ENCODE results near the gene PELI2.
"Not testable (repeated sequence)": the region's sequence is repeated elsewhere in the genome, so short reads cannot be mapped to it uniquely, and the experiment has no call there.

Gene PELI2

DNA sequence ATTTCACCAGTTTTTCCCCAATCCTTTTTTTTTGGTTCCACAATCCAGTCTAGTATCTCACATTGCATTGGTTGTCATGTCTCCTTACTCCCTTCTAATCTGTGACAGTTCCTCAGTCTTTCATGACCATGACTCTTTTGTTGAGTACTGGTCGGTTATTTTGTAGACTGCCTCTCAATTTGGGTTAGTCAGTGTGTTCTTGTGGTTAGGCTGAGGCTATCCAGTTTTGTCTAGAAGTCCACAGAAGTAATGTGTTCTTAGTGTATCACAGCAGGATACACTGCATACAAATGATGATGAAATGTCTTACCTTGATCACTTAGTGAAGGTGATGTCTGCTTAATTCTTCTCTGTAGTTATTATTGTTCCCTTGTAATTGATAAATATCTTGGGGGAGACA lies 24.8 kb downstream of the PELI2 start:
- DNase-seq (ENCODE audit: low read depth in 2 of 2): no peak

DNA sequence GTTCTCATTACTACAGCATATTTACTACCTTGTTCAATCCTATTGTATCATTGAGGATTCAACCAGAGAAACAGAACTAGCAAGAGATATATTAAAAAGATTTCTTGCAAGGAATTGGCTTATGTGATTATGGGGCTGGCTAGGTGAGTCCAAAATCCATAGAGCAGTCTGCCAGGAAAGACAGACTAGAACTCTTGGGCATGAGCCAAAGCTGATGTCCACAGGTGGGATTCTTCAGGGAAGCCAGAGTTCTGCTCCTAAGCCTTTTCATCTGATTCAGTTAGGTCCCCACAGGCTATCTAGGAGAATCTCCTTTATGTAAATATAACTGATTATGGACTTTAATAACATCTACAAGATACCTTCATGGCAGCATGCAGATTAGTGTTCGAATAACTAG lies 26.0 kb downstream of the PELI2 start:
- no peak for DNase-seq (ENCODE audit: low read depth in 2 of 2)

DNA sequence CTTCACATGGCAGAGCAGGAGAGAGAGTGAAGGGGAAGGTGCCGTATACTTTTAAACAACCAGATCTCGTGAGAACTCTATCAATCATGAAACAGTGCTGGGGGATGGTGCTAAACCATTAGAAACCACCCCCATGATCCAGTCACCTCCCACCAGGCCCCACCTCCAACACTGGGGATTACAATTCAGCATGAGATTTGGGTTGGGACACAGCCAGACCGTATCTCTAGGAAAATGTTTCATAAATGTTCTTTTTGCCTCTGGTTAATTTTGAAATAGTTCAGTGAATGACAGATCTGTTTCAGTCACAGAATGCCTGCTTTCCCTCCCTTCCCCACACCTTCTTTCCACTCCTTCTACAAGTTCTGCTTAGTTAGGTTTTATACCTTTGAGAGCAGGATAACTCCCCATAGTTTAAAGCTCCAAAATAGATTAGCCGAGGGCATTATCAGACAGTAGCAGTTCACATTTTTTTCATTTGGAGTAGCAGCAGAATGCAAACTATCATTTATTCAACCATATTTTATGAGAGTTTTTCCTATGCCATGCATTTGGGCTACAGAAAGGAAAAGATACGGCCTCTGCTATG lies 27.1 kb downstream of the PELI2 start:
- DNase-seq (ENCODE audit: low read depth in 2 of 2): no peak

DNA sequence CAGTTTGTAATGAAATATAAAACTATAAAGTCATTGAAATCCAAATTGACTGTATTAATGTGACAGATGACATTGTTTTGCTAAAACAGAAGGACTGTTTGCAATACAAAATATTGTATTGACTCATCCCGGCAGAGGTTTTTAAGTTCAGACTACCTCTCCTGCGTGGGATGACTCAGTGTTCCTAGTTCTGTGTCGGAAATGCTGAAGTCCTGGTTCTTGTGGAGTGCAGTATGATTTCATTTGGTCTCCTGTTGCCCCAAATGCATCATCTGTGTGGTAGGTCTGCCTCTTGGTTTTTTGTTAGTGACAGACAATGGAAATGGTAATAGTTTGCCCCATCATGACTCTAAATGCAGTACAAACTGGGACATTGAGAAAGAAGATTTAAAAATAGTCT lies 27.8 kb downstream of the PELI2 start:
- DNase-seq (ENCODE audit: low read depth in 2 of 2): no peak

DNA sequence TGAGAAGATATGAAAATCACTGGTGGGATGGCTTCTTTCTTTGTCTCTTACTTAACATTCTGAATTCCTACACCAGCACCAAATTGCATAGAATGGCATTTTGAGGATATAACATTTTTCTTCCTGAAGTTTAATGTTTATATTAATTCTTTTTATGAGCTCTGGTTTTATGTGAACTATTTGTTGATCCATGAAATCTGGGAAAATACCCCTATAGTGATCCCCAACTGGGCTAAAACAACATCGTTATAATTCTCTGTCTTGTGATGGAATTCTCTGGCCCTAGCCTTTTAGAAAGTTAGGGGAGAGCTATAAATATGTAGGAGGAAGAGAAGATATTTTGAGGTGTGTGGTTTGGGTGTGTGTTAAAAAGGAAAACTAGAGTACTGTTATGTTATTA lies 29.2 kb downstream of the PELI2 start:
- no peak for DNase-seq (ENCODE audit: low read depth in 2 of 2)

DNA sequence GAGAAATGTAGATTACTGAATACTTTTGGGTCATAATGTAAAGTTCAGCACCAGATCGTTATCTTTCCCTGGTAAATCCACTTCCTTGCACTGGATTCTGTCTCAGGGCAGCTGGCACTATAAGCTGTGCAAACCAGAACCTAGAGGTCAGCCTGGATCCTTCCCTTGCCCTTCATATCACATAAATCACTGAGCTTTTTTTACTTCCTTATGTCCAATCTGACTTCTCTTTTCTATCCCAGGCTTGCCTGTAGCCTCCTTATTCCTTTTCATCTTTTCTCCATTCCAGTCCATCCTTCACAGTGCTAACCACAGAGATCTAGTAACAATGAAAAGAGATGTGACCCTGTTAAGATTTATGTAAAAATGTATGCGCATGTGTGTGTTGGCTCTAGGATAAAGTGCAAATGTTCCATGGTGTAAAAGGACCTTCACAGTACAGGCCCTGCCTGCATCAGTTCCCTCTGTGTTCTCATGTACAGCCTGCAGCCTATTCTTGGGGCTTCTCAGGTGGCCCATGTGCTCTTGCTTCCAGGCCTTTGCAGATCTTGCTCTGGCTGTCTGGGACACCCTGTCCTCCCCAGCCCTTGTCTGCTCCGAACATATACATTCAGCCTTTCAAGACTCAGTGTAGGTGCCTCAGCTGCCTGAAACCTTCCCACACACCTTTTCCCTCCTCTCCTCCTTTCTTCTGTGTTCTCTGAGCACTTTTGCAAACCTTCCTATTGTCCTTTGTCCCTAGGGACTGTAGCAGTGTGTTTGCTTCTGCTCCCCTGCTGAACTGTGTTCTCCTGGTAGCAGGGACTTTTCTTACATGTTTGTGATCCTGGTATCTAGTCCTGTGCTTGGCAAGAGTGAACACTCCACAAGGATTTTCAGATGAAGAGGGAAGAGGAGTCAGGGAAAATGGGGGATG lies 30.0 kb downstream of the PELI2 start:
- no peak for DNase-seq (ENCODE audit: low read depth in 2 of 2)

DNA sequence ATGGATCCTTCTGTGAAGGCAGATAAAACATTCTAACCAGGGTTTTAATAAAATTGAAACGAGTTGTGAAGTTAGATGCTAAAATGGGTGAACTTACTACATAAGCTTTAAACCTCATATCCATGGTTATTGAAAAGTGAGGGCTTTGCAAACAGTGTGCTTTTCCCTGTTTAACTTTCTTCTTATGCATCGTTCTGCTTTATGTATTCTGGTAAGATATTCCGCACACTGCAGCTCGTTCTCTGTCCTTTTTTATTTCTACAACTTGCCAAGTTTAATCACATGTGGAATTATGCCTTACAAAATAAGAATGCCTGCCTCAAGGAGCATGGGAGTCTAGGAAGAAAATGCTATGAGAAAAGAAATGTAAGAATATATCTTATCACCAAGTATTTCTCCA lies 30.9 kb downstream of the PELI2 start:
- DNase-seq (ENCODE audit: low read depth in 2 of 2): no peak

DNA sequence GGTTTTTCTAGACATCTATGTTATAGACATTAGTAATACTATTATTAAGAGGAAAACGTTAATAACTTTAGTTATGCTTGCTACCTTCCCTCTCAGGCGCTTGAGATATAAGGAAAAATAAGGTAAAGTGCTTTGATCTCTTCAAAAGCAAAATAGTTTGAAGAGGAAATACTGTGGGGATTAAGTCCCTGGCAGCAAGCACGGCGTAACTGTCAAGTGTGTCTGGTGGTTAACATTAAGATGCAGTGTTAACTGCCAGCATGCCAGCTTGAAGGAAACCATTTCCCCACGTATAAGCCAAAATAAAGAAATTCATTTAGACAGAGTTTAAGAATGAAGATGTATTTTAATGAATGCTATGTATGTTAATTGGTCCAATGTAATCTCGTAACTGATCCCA lies 31.8 kb downstream of the PELI2 start:
- DNase-seq (ENCODE audit: low read depth in 2 of 2): no peak

DNA sequence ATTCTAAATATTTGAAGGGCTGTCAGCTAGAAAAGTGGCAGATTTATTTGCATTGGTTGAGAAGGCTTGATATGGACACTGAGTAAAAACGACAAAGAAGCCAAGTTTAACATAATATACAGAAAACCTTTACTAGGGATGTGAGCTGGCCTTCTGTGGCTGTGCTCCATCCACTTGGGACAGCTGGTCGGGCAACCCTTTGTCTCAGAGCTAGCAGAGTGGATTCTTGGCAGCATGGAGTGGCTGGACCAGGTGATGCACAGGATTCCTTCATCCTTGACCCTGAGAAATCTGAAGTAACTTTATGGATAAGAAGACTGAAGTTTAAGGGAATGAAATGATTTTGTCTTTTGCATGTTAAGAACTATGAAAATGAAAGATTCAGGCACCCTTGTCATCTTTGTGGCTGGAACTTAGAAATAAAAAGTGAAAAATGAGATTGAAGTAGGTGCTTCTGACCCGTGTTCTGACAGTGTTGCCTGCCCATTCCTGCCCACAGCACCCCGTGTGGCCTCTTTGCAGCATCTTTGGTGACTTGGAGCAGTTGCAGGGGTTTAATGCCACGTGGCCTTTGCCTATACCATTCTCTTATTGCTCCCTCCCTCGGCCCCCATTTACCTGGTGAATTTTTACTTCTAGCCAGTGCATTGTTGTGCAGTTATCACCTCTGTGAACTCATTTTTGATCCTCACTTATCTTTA lies 32.6 kb downstream of the PELI2 start:
- no peak for DNase-seq (ENCODE audit: low read depth in 2 of 2)

DNA sequence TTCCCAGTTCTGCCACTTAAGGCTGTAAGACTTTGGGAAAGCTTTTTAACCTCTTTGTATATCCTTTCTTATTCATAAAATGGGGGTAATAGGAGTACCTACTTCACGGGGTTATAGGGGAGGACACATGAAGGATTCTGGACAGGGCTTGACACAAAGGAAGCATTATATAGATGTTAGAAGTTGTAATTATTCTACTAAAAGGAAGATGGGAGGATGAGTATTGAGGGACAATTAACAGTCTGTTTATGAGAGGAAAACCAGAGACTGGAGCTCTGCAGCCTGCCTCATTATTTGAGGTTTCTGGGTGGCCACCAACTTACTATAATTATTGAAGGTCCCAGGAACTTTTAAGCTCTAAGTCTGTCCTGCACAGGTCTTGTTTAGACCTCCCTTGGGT lies 34.0 kb downstream of the PELI2 start:
- no peak for DNase-seq (ENCODE audit: low read depth in 2 of 2)

DNA sequence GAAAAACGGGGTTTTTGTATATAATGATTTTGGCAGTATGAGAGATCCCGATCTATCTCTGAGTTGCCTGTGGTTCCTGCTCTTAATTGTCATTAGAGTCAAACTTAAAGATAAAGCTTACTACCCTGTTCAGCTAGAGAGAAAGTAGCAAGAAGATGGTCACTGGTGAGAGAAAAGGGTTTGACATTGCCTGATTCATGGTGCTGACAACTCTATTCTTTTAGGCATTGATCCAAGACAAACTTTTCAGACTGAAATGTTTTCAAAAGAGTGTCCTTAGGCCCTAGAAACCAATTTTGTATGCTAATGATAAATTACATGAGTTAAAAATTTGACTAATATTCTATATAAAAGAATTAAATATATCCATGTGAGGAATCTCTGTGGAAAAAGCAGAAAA lies 35.1 kb downstream of the PELI2 start:
- DNase-seq (ENCODE audit: low read depth in 2 of 2): no peak

DNA sequence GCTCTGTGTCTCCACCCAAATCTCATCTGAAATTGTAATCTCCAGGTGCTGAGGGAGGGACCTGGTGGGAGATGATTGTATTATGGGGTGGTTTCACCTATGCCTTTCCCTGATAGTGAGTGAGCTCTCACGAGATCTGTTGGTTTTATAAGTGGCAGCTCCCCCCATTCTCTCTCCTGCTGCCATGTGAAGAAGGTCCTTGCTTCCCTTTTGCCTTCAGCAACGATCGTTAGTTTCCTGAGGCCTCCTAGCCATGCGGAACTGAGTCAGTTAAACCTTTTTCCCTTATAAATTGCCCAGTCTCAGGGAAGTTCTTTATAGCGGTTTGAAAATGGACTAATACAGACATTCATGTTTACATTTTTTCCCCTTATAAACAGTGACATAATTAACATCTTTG lies 36.1 kb downstream of the PELI2 start:
- no peak for DNase-seq (ENCODE audit: low read depth in 2 of 2)

DNA sequence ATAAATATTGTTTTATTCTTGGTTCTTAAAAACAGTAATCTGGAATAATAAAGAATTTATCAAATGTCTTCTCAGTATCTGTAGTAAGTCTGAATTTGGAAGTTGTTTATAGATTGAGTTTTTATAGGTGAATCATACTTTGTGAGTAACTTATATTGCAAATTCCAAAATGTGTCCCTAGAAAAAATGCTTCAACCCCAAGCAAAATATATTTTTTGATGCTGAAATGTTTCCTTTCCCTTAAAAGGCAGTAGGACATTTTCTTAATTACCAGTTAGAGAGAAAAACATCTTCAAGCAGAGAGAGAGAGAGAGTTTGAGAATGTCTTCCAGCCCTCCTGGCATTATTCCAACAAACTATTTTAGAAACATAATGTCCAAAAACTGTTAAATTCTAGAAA lies 37.9 kb downstream of the PELI2 start:
- no peak for DNase-seq (ENCODE audit: low read depth in 2 of 2)

DNA sequence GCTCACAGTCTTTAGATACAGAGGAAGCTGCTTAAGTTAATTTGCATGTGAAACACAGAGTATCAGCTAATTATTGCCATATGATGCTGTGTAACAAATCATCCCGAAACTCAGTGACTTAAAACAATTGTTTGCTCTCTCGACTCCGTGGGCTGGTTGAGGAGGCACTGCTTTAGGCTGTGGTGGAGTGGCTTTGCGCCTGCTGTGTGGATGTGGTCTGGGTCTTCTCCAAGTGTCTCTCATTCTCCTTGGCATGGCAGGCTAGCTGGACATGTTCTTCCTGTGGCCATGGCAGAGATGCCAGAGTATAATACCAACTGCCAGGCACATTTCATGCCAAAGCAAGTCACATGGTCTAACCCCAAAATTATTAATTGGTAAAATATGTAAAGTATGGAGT lies 40.9 kb downstream of the PELI2 start:
- DNase-seq (ENCODE audit: low read depth in 2 of 2): no peak

DNA sequence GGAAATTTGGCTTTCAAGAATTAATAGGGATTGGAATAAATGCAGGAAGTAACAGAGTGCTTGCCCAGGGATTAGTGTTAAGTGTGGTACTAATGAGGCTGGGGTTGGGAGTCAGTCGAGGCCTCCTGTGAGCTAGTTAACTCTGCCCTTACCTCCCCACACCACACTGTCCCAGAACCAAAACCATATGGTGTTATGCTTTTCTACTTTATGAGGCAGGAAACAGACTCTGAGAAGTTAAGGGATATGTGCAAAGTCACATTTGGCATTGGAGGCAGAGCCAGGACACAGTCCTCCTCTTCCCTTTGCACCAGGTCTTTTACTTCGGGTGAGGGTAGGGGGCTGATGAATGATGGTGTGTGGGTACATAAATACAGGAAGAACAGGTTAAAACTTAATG lies 41.9 kb downstream of the PELI2 start:
- DNase-seq (ENCODE audit: low read depth in 2 of 2): no peak

DNA sequence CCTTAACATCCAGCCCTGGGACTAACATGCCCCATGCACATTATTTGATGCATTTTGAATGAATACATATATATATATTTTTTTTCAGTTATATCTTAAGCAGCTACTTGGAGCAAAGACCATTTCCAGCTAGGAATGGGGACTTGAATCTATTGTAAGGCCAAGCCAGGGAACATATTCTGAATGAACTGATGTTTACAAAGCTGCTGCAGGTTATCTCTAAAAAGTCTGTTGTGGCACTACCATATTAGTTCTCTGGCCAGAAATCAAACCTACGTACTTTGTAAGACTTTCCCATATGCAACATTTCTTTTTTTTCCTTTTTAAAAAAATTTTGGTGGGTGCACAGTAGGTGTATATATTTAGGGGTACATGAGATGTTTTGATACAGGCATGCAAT lies 43.4 kb downstream of the PELI2 start:
- DNase-seq (ENCODE audit: low read depth in 2 of 2): no peak

DNA sequence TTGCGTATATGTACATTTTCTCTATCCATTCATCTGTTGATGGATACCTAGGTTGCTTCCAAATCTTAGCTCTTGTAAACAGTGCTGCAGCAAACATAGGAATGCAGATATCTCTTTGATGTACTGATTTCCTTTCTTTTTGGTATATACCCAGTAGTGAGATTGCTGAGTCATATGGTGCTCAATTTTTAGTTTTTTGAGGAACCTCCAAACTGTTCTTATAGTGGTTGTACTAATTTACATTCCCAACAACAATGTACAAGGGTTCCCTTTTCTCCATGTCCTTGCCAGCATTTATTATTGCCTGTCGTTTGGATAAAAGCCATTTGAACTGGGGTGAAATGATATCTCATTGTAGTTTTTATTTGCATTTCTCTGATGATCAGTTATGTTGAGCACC lies 44.3 kb downstream of the PELI2 start:
- no peak for DNase-seq (ENCODE audit: low read depth in 2 of 2)

DNA sequence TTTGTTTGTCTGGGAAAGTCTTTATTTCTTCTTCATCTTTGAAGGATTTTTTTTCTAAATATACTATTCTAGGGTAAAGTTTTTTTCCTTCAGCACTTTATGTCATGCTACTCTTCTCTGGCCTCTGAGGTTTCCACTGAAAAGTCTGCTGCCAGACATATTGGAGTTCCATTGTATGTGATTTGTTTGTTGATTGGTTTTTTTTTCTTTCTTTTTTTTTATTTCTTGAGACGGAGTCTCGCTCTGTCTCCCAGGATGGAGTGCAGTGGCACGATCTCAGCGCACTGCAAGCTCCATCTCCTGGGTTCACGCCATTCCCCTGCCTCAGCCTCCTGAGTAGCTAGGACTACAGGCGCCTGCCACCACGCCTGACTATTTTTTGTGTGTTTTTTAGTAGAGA lies 48.4 kb downstream of the PELI2 start:
- DNase-seq (ENCODE audit: low read depth in 2 of 2): not testable (repeated sequence)

DNA sequence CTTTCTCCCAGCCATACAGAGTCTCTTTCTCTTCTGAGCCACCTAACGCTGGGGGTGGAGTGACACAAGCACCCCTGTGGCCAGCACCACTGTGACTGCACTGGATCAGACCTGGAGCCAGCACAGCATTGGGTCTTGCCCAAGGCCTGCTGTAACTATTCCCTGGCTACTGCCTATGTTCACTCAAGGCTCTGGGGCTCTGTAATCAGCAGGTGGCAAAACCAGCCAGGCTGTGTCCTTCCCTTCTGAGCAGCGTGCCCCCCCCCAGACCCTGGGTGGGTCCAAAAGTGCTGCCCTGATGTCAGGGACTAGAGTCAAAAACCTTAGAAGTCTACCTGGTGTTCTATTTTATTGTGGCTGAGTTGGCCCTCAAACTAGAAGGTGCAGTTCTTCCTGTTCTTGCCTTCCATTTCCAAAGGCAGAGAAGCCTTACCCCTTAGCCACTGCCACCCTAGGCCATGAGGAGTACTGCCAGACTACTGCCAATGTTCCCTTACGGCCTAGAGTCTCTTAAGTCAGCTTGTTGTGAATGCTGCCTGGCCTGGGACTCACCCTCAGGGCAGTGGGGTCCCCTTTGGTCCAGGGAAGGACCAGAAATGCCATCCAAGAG lies 49.9 kb downstream of the PELI2 start:
- no peak for DNase-seq (ENCODE audit: low read depth in 2 of 2)

DNA sequence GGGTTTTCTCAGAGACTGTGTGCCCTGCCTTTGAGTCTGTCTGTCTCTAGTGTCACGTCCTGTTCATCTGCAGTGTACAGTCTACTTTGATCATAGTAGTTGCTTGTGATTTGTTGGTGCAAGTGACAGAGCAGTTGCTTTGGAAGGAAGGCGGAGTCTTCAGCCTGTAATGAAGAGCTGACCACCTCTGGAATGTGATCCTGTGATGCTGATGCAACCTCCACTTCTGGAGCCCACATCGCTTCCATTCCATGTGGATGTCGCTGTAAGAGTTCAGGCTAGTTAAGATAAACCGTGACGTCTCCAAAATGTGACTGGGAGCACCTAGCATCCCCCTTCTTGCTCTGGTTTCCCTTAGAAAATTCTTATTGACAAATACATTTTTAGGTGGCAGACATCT lies 51.8 kb downstream of the PELI2 start:
- DNase-seq (ENCODE audit: low read depth in 2 of 2): no peak

DNA sequence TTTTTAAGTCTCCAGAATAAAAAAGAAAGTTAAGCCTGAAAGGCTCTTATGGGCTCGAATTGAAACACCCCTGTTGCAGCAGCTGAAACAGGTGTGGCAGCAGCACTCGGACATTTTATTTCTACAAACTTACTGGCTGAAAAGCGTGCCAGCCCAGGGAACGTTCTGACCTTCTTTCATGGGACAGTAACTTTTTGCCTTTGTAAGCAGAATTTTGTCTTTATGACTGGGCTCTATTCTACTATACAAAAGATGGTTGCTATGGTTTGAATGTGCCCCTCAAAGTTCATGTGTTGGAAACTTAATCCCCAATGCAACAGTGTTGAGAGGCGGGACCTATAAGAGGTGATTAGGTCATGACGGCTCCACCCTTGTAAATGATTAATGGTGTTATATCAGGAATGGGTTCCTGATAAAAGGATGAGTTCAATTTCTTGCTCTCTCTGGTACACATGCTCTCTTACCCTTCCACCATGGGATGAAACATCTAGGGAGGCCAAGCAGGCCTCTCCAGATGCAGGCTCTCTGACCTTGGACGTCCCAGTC lies 52.7 kb downstream of the PELI2 start:
- DNase-seq (ENCODE audit: low read depth in 2 of 2): no peak

DNA sequence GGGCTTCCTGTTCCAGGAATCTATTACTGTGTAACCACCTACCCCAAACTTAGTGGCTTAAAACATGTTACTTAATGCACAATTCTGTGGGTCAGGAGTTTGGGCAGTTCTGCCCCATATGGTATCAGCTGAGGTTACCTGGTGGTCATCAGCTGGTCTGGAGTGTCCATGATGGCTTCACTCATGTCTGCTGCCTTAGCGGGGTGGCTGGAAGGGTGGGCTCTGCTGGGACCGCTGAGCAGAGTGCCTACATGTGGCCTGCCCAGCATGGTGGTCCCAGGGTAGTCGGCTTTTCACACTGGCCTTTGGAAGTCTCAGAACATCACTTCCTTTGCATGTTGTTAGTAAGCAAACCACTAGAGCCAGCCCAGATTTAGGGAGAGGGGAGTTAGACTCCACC lies 53.9 kb downstream of the PELI2 start:
- DNase-seq (ENCODE audit: low read depth in 2 of 2): no peak

Measured in stimulated activated CD8-positive, alpha-beta memory T cell treated with anti-CD3 and anti-CD28 coated beads, Interleukin-7, amount 100 ng/mL, for 1 hour (primary cell).